ENCODE data around the gene FTSJ3. TPM values are rescaled to one million over a fixed set of nuclear protein-coding genes. Genes with fewer than 3 reads are reported as not detected.

FTSJ3 gene
- total and polyA plus RNA-seq, 2 of the 13 experiments (the other 11 are each of a cell fraction or from before 2014, with no cell fraction given), result 26.0 to 64.2 TPM

DNA sequence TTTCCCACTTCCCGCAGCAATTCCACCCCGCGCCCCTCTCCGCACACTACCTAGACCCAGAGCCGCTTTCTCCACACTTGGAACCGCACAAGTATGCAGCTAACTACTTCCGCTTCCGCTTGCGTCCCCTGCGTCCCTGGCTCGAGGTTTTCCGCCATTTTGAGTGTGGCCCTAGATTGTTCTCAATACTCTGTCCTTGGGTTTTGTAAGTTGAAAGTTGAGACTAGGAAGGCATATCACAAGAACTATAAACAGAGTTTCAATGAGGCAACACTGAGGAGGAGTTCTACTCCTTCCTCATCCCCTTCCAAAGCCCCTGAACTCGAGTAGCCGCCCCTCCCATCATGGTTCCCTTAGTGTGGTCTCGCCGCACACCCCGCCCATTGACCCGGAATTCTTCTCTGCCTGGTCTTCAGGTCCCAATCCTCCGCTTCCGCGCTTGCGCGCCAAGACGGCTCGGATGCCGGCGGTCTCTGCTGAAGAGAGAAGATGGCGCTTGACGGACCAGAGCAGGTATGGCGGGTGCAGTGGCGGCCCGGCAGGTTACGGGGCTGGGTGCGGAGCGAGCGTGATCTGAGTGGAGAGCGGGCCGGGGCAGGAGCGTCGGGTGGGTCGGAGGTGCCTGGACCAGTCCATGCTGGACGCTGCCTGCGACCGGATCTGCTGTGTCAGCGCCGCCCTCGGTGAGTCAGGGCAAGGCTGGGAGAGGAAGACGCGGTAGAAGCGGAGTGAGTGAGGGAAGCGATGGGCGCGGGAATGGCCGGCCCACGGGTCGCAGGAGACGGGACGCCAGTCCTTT is at the start of gene FTSJ3, which contains the start of gene PSMC5 (continued):
- TF ChIP-seq JARID2 (CRISPR knock-in tag; IDR thresholded peaks at IDR 0.05; ENCODE audit: insufficient replicate concordance) (peak; percentile 53), GATA4 (IDR thresholded peaks at IDR 0.05; ENCODE audit: borderline replicate concordance, low read depth) (peak; percentile 66; the same call in 1 of the 2 replicates), EED (CRISPR knock-in tag; IDR thresholded peaks at IDR 0.05) (peak; percentile 32; the same call in 1 of the 2 replicates), SRSF9 (IDR thresholded peaks at IDR 0.05; ENCODE audit: borderline replicate concordance, insufficient read depth, low read depth, low read length, poor library complexity, severe bottlenecking) (no peak), ZNF232 (CRISPR knock-in tag; IDR thresholded peaks at IDR 0.05; ENCODE audit: borderline replicate concordance) (peak; percentile 90; the same call in 1 of the 2 replicates), SNAI1 (CRISPR knock-in tag; IDR thresholded peaks at IDR 0.05; ENCODE audit: borderline replicate concordance) (peak; percentile 61; the same call in 1 of the 2 replicates), KDM6A (CRISPR knock-in tag; IDR thresholded peaks at IDR 0.05; ENCODE audit: low read depth) (peak; percentile 13; the same call in 1 of the 2 replicates), ZFP36 (IDR thresholded peaks at IDR 0.05; ENCODE audit: borderline replicate concordance, low read depth, low read length, partially characterized antibody) (no peak), ZSCAN22 (CRISPR knock-in tag; IDR thresholded peaks at IDR 0.05) (0 out of 2 replicates have a peak, but pooled peaks have one; percentile 68), ZNF543 (CRISPR knock-in tag; IDR thresholded peaks at IDR 0.05) (peak; percentile 95), CHD2 (IDR thresholded peaks at IDR 0.05; ENCODE audit: low read depth, low read length) (peak; percentile 64), ZNF577 (CRISPR knock-in tag; IDR thresholded peaks at IDR 0.05; ENCODE audit: borderline replicate concordance, low read depth) (0 out of 2 replicates have a peak, but pooled peaks have one; percentile 59), PHF20 (CRISPR knock-in tag; IDR thresholded peaks at IDR 0.05) (peak; percentile 92), CCAR2 (optimal IDR thresholded peaks at IDR 0.05; ENCODE audit: low read depth, low read length) (no peak), GTF2F1 (IDR thresholded peaks at IDR 0.05; ENCODE audit: low read length) (no peak), HNRNPUL1 (IDR thresholded peaks at IDR 0.05; ENCODE audit: low read depth, low read length) (no peak), ZNF207 (IDR thresholded peaks at IDR 0.05; ENCODE audit: borderline replicate concordance) (no peak), GATAD2A (CRISPR knock-in tag; IDR thresholded peaks at IDR 0.05) (peak; percentile 48; the same call in 1 of the 2 replicates), SALL2 (CRISPR knock-in tag; IDR thresholded peaks at IDR 0.05) (peak; percentile 87), ZNF790 (CRISPR knock-in tag; IDR thresholded peaks at IDR 0.05; ENCODE audit: borderline replicate concordance) (peak; percentile 90; the same call in 1 of the 2 replicates)
- TF ChIP-seq, protein P1, sequence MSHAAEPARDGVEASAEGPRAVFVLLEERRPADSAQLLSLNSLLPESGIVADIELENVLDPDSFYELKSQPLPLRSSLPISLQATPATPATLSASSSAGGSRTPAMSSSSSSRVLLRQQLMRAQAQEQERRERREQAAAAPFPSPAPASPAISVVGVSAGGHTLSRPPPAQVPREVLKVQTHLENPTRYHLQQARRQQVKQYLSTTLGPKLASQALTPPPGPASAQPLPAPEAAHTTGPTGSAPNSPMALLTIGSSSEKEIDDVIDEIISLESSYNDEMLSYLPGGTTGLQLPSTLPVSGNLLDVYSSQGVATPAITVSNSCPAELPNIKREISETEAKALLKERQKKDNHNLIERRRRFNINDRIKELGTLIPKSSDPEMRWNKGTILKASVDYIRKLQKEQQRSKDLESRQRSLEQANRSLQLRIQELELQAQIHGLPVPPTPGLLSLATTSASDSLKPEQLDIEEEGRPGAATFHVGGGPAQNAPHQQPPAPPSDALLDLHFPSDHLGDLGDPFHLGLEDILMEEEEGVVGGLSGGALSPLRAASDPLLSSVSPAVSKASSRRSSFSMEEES (CRISPR knock-in tag; IDR thresholded peaks at IDR 0.05), result 0 out of 2 replicates have a peak, but pooled peaks have one; percentile 49
- TF ChIP-seq, protein P2, sequence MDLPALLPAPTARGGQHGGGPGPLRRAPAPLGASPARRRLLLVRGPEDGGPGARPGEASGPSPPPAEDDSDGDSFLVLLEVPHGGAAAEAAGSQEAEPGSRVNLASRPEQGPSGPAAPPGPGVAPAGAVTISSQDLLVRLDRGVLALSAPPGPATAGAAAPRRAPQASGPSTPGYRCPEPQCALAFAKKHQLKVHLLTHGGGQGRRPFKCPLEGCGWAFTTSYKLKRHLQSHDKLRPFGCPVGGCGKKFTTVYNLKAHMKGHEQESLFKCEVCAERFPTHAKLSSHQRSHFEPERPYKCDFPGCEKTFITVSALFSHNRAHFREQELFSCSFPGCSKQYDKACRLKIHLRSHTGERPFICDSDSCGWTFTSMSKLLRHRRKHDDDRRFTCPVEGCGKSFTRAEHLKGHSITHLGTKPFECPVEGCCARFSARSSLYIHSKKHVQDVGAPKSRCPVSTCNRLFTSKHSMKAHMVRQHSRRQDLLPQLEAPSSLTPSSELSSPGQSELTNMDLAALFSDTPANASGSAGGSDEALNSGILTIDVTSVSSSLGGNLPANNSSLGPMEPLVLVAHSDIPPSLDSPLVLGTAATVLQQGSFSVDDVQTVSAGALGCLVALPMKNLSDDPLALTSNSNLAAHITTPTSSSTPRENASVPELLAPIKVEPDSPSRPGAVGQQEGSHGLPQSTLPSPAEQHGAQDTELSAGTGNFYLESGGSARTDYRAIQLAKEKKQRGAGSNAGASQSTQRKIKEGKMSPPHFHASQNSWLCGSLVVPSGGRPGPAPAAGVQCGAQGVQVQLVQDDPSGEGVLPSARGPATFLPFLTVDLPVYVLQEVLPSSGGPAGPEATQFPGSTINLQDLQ (CRISPR knock-in tag; IDR thresholded peaks at IDR 0.05), result peak; percentile 77; the same call in 1 of the 2 replicates
- TF ChIP-seq, protein P3, sequence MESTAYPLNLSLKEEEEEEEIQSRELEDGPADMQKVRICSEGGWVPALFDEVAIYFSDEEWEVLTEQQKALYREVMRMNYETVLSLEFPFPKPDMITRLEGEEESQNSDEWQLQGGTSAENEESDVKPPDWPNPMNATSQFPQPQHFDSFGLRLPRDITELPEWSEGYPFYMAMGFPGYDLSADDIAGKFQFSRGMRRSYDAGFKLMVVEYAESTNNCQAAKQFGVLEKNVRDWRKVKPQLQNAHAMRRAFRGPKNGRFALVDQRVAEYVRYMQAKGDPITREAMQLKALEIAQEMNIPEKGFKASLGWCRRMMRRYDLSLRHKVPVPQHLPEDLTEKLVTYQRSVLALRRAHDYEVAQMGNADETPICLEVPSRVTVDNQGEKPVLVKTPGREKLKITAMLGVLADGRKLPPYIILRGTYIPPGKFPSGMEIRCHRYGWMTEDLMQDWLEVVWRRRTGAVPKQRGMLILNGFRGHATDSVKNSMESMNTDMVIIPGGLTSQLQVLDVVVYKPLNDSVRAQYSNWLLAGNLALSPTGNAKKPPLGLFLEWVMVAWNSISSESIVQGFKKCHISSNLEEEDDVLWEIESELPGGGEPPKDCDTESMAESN (CRISPR knock-in tag; conservative IDR thresholded peaks at IDR 0.05), result peak; percentile 99

All from HepG2 (cell line).